Measurements from ENCODE around the gene HS2ST1.
A peak's percentile ranks its signal among the peaks of the same experiment; 100 is the strongest.
"Not testable (repeated sequence)": the region's sequence is repeated elsewhere in the genome, so short reads cannot be mapped to it uniquely, and the experiment has no call there.

The HS2ST1 gene

GRCh38 chr1:87048237-87048636 lies 133.8 kb downstream of the HS2ST1 start:
- in situ Hi-C loops (cut with MboI; ENCODE audit: low pct_unique_long_range_greater_than_20kb, low sequenced_read_pairs), result no loop called here
- no peak for DNase-seq

GRCh38 chr1:87051965-87052364 lies 137.5 kb downstream of the HS2ST1 start:
- DNase-seq, result no peak
- in situ Hi-C loops (cut with MboI; ENCODE audit: low pct_unique_long_range_greater_than_20kb, low sequenced_read_pairs), result no loop called here

- DNase-seq, result no peak
- in situ Hi-C loops (cut with MboI; ENCODE audit: low pct_unique_long_range_greater_than_20kb, low sequenced_read_pairs), result no loop called here
Measured at GRCh38 chr1:87052400-87052799, 138.0 kb downstream of the HS2ST1 start.

GRCh38 chr1:87052961-87053360 lies 138.5 kb downstream of the HS2ST1 start:
- DNase-seq, result no peak
- in situ Hi-C loops (cut with MboI; ENCODE audit: low pct_unique_long_range_greater_than_20kb, low sequenced_read_pairs), result no loop called here

- no peak for DNase-seq
- in situ Hi-C loops (cut with MboI; ENCODE audit: low pct_unique_long_range_greater_than_20kb, low sequenced_read_pairs), result no loop called here
Measured at GRCh38 chr1:87053446-87053845, 139.0 kb downstream of the HS2ST1 start.

- DNase-seq, result no peak
- in situ Hi-C loops (cut with MboI; ENCODE audit: low pct_unique_long_range_greater_than_20kb, low sequenced_read_pairs), result no loop called here
Measured at GRCh38 chr1:87056974-87057373, 142.5 kb downstream of the HS2ST1 start.

- no peak for DNase-seq
- in situ Hi-C loops (cut with MboI; ENCODE audit: low pct_unique_long_range_greater_than_20kb, low sequenced_read_pairs), result no loop called here
Measured at GRCh38 chr1:87058343-87058649, 143.9 kb downstream of the HS2ST1 start.

GRCh38 chr1:87061742-87062156 lies 147.3 kb downstream of the HS2ST1 start:
- in situ Hi-C loops (cut with MboI; ENCODE audit: low pct_unique_long_range_greater_than_20kb, low sequenced_read_pairs), result no loop called here

GRCh38 chr1:87062687-87063086 lies 148.3 kb downstream of the HS2ST1 start:
- in situ Hi-C loops (cut with MboI; ENCODE audit: low pct_unique_long_range_greater_than_20kb, low sequenced_read_pairs), result no loop called here

More at GRCh38 chr1:87061742-87062156, 147.3 kb downstream of the HS2ST1 start:
- DNase-seq, result no peak

GRCh38 chr1:87064309-87064708 lies 149.9 kb downstream of the HS2ST1 start:
- in situ Hi-C loops (cut with MboI; ENCODE audit: low pct_unique_long_range_greater_than_20kb, low sequenced_read_pairs), result no loop called here
- DNase-seq, result no peak

More at GRCh38 chr1:87062687-87063086, 148.3 kb downstream of the HS2ST1 start:
- no peak for DNase-seq

GRCh38 chr1:87064986-87065385 lies 150.6 kb downstream of the HS2ST1 start:
- in situ Hi-C loops (cut with MboI; ENCODE audit: low pct_unique_long_range_greater_than_20kb, low sequenced_read_pairs), result no loop called here
- DNase-seq, result no peak

- in situ Hi-C loops (cut with MboI; ENCODE audit: low pct_unique_long_range_greater_than_20kb, low sequenced_read_pairs), result not testable (repeated sequence)
Measured at GRCh38 chr1:87066708-87067107, 152.3 kb downstream of the HS2ST1 start.

GRCh38 chr1:87072411-87072810 lies 158.0 kb downstream of the HS2ST1 start:
- DNase-seq, result no peak
- in situ Hi-C loops (cut with MboI; ENCODE audit: low pct_unique_long_range_greater_than_20kb, low sequenced_read_pairs), result no loop called here

More at GRCh38 chr1:87066708-87067107, 152.3 kb downstream of the HS2ST1 start:
- not testable (repeated sequence) for DNase-seq

- DNase-seq, result no peak
- in situ Hi-C loops (cut with MboI; ENCODE audit: low pct_unique_long_range_greater_than_20kb, low sequenced_read_pairs), result no loop called here
Measured at GRCh38 chr1:87072904-87073303, 158.5 kb downstream of the HS2ST1 start.

- in situ Hi-C loops (cut with MboI; ENCODE audit: low pct_unique_long_range_greater_than_20kb, low sequenced_read_pairs), result no loop called here
- no peak for DNase-seq
Measured at GRCh38 chr1:87074001-87074795, 159.8 kb downstream of the HS2ST1 start.

GRCh38 chr1:87077959-87078639 lies 163.7 kb downstream of the HS2ST1 start:
- in situ Hi-C loops (cut with MboI; ENCODE audit: low pct_unique_long_range_greater_than_20kb, low sequenced_read_pairs), result no loop called here
- no peak for DNase-seq

GRCh38 chr1:87084244-87084836 lies 169.9 kb downstream of the HS2ST1 start:
- in situ Hi-C loops (cut with MboI; ENCODE audit: low pct_unique_long_range_greater_than_20kb, low sequenced_read_pairs), result no loop called here
- DNase-seq, result peak; percentile 39

- in situ Hi-C loops (cut with MboI; ENCODE audit: low pct_unique_long_range_greater_than_20kb, low sequenced_read_pairs), result no loop called here
- no peak for DNase-seq
Measured at GRCh38 chr1:87086120-87086519, 171.7 kb downstream of the HS2ST1 start.

GRCh38 chr1:87089070-87089736 lies 174.8 kb downstream of the HS2ST1 start:
- DNase-seq, result no peak
- in situ Hi-C loops (cut with MboI; ENCODE audit: low pct_unique_long_range_greater_than_20kb, low sequenced_read_pairs), result no loop called here

GRCh38 chr1:87089823-87090222 lies 175.4 kb downstream of the HS2ST1 start:
- no peak for DNase-seq
- in situ Hi-C loops (cut with MboI; ENCODE audit: low pct_unique_long_range_greater_than_20kb, low sequenced_read_pairs), result no loop called here
